ENCODE data around the gene MBD3.
A peak's percentile ranks its signal among the peaks of the same experiment; 100 is the strongest.

MBD3 gene

DNA sequence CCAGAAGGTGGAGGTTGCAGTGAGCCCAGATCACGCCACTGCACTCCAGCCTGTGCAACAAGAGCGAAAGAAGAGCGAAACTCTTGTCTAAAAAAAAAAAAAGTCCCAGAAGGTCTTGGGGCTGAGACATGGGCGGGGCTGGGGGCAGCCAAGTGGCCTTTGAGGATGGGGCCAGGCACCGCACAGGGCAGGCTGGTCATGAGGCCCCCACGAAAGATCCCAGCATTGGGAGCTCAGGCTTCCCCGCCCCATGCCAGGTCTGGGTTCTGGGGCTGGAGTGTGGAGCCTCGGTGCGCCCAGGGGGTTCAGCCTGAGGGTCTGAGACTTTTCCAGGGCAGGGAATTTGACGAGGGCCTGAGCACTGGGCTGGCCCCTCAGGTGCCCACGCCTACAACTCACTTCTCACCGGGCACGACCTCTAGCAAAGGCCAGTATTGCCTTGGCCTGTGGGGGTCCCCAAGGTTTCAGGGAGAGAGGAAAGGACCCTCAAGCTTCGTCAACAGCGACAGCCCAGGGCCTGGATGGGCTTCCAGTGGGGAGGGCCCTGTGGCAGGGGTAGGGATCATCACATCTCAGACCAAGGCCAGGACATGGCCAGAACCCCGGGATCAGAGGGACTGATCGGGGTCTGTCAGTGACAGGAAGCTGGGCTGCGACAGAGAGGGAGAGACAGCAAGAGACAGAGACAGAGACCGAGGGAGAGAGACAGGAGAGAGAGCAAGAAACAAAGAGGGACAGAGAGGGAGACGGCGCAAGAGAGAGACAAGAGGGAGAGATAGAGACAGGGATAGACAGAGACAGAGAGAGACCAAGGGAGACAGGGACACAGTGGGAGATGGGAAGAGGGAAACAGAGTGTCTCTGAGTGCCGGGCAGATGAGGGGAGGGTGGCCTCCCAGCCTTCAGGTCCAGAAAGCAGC lies 17.1 kb downstream of the MBD3 start:
- no peaks in the 10 kb centered on the region for H3K9me3 Mint-ChIP-seq (ENCODE audit: low read depth)
- H3K36me3 Mint-ChIP-seq: no peaks in the 10 kb centered on the region
- H3K4me1 Mint-ChIP-seq (ENCODE audit: low read depth): no peaks in the 10 kb centered on the region
- no peak overlapping the region for H3K27ac Mint-ChIP-seq
- H3K4me3 Mint-ChIP-seq: no peak overlapping the region
- H3K27me3 Mint-ChIP-seq: no peaks in the 10 kb centered on the region

DNA sequence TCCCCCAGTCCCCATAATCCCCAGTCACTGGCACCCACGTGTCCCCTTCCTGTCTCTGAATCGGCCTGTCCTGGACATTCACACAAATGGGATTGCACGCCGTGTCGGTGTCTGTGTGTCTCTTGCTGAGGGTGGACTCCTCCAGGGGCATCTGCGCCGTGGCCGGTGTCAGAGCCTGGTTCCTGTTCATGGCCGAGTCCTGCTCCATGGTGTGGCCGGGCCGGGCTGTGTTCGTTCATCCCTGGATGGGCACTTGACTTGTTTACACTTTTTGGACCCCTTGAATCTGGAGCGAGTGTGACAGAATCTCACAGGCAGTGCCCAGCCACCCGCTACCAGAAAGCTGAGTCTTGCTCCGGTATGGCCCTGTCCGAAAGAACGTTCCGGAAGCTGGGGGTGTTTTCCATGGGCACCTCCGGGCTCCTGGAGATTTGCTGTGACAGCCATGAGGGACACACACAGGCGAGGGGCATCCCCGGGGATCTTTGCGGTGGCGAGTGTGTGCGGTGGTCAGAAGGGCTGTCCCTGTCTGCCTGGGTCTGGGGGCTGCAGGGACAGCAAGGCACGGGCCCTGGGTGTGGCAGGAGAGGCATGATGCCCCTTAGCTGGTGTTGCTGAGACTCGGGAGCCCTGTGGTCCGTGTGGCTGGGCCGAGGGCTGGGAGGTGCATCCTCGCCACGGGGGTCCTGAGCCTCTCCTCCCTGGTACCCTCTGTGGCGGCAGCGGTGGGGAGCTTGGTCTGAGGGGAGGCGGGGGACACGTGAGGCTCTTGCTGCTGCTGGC lies 18.1 kb downstream of the MBD3 start:
- Mint-ChIP-seq H3K36me3 (no peaks in the 10 kb centered on the region), H3K4me3 (no peak overlapping the region), H3K27ac (no peak overlapping the region), H3K4me1 (ENCODE audit: low read depth) (peaks cover 1% of the 10 kb centered on the region), H3K9me3 (ENCODE audit: low read depth) (no peaks in the 10 kb centered on the region), H3K27me3 (no peaks in the 10 kb centered on the region)

DNA sequence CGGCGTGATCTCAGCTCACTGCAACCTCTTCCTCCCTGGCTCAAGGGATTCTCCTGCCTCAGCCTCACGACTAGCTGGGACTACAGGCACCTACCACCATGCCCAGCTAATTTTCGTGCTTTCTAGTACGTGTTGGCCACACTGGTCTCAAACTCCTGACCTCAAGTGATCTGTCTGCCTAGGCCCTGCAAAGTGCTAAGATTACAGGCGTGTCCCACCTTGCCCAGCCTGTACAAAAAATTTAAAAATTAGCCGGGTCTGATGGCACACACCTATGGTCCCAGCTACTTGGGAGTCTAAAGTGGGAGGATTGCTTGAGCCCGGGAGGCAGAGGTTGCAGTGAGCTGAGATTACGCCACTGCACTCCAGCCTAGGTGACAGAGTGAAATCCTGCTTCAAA lies 19.9 kb downstream of the MBD3 start:
- Mint-ChIP-seq H3K4me3 (no peak overlapping the region), H3K9me3 (ENCODE audit: low read depth) (no peaks in the 10 kb centered on the region), H3K4me1 (ENCODE audit: low read depth) (peaks cover 1% of the 10 kb centered on the region), H3K27me3 (no peaks in the 10 kb centered on the region), H3K27ac (no peak overlapping the region), H3K36me3 (no peaks in the 10 kb centered on the region)

DNA sequence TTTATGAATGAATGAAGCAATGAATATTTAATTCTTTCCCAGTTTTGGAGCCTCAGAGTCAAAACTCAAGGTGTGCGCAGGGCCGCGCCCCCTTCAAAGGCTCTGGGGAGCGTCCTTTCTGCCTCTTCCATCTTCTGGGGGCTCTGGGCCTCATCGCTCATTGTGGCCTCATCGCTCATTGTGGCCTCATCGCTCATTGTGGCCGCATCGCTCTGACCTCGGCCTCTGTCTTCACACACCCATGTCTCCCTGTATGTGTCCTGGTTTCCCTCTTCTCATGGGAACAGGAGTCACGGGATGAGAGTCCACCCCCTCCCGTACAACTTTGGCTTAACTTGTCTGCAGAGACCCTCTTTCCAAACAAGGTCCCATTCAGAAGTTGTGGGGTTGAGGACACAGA lies 21.3 kb downstream of the MBD3 start:
- Mint-ChIP-seq H3K9me3 (ENCODE audit: low read depth) (no peaks in the 10 kb centered on the region), H3K27me3 (no peaks in the 10 kb centered on the region), H3K27ac (no peak overlapping the region), H3K36me3 (no peaks in the 10 kb centered on the region), H3K4me3 (no peak overlapping the region), H3K4me1 (ENCODE audit: low read depth) (peaks cover 1% of the 10 kb centered on the region)

DNA sequence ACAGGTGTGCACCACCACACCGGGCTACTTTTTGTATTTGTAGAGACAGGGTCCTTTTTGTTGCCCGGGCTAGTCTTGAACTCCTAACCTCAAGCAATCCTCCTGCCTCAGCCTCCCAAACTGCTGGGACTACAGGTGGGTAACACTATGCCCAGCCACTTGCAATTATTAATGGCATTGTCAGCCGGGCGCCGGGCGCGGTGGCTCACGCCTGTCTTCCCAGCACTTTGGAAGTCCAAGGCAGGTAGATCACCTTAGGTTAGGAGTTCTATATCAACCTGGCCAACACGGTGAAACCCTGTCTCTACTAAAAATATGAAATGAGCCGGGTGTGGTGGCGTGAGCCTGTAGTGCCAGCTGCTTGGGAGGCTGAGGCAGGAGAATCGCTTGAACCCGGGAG lies 21.8 kb downstream of the MBD3 start:
- Mint-ChIP-seq H3K27ac (no peak overlapping the region), H3K4me3 (no peak overlapping the region), H3K36me3 (no peaks in the 10 kb centered on the region), H3K27me3 (no peaks in the 10 kb centered on the region), H3K9me3 (ENCODE audit: low read depth) (no peaks in the 10 kb centered on the region), H3K4me1 (ENCODE audit: low read depth) (peaks cover 1% of the 10 kb centered on the region)

DNA sequence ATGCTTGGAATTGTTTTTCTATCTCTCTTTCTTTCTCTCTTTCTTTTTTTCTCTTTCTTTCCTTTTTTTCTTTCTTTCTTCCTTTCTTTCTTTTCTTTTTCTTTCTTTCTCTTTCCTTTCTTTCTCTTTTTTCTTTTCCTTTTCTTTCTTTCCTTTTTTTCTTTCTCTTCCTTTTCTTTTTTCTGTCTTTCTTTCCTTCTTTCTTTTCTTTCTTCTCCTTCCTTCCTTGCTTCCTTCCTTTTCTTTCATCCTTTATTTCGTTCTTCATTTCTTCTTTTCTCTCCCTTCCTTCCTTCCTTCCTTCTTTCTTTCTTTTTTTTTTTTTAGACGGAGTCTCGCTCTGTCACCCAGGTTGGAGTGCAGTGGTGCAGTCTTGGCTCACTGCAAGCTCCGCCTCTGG lies 22.7 kb downstream of the MBD3 start:
- H3K27ac Mint-ChIP-seq: no peak overlapping the region
- no peaks in the 10 kb centered on the region for H3K27me3 Mint-ChIP-seq
- no peaks in the 10 kb centered on the region for H3K9me3 Mint-ChIP-seq (ENCODE audit: low read depth)
- H3K36me3 Mint-ChIP-seq: no peaks in the 10 kb centered on the region
- peak overlapping the region; percentile 53 for H3K4me3 Mint-ChIP-seq
- peaks cover 1% of the 10 kb centered on the region for H3K4me1 Mint-ChIP-seq (ENCODE audit: low read depth)

DNA sequence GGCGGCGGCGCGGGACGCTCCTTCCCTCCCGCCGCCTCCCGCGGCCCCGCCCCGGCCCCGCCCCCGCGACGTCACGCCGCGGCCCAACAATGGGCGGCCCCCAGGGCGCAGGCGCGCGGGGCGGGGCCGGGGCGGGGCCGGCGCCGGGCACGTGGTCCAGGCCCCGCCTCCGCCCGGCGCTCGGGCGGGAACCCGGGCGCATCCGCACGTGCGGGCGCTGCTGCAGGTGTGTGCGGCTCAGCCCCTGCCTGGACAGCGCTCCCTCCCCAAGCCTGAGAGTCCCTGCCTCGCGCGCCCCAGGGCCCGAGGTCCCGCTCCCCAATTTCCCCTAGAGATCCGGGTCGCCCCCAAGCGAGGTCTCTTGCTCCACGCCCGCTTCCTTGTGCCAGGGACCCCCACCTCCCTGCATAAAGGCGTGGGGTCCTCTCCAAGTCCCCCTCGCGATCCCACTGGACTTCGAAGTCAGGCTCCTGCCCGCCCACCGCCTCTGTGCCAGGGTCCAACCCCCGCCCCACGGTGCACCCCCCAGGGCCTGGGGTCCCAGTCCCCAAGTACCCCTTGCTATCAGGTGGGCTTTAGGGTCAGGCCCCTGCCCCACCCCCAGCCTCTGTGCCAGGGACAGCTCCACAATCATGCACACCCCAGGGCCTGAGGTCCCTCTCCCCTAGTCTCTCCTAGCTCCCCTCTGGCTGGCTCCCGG lies 24.2 kb downstream of the MBD3 start, which contains the start of gene MEX3D:
Gene MEX3D (minus strand): TSS at position 6 of the 700 bp plus-strand sequence. CDS start 267 bp downstream, outside the sequence.
- Mint-ChIP-seq H3K27ac (no peak within 1 kb of the TSS), H3K4me3 (peak within 1 kb of the TSS; percentile 40), H3K27me3 (no peaks in the 10 kb centered on the region)

DNA sequence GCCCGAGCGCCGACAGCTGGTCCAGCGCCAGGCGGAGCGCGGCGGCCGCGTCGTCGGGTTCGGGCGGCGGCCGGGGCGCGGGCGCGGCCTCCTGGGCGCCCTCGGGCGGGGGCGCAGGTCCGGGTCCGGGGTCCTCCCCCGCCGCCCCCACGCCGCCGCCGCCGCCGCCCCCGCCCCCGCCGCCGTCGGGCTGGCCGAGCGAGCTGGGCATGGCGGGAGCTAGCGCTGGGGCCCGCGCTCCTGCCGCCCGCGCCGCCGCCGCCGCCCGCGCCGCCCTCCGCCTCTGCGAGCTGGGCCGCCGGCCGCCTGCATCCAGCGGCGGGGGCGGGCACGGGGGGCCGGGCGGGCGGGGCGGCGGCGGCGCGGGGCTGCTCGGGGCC lies 24.8 kb downstream of the MBD3 start:
- H3K27ac Mint-ChIP-seq: no peak overlapping the region
- peaks cover 1% of the 10 kb centered on the region for H3K4me1 Mint-ChIP-seq (ENCODE audit: low read depth)

More for the DNA sequence above, 24.2 kb downstream of the MBD3 start, which contains the start of gene MEX3D:
- no peaks in the 10 kb centered on the region for H3K36me3 Mint-ChIP-seq
- no peaks in the 10 kb centered on the region for H3K9me3 Mint-ChIP-seq (ENCODE audit: low read depth)
- peaks cover 1% of the 10 kb centered on the region for H3K4me1 Mint-ChIP-seq (ENCODE audit: low read depth)

DNA sequence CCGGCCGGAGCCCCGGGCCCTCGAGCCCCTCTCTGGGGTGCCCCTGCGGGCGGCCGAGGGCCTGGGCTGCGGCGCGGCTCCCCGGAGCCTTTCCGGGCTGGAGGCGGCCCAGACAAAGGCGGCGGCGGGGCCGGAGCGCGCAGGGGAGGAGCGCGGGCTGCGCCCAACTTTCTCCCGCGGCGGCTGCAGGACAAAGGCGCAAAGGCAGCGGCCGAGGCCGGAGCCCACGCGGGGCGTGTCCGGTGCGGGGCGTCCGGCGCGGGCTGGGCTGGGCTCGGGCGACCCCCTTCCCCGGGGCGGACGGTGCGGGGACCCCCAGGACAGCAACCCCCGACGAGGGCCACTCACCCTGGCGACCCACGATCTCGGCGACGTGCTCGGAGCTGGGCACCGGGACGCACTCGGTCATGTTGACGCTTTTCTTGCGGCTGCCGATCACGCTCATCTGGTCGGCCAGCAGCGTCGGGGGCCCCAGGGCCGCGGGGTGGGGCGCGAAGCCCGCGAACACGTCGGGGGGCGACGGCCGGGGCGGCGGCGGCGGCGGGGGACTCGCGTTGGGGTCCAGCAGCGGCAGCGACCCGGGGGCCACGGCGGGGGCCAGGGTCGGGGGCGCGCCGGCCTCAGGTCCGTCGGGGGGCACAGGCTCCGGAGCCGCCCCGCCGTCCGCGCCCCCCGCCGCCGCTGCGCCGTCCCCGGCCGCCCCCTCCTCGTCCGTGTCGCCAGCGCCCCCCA lies 25.4 kb downstream of the MBD3 start:
- H3K9me3 Mint-ChIP-seq (ENCODE audit: low read depth): no peaks in the 10 kb centered on the region
- H3K27ac Mint-ChIP-seq: no peak overlapping the region
- no peaks in the 10 kb centered on the region for H3K27me3 Mint-ChIP-seq
- no peaks in the 10 kb centered on the region for H3K36me3 Mint-ChIP-seq
- H3K4me3 Mint-ChIP-seq: no peak overlapping the region
- peaks cover 1% of the 10 kb centered on the region for H3K4me1 Mint-ChIP-seq (ENCODE audit: low read depth)

More for the DNA sequence above, 24.8 kb downstream of the MBD3 start:
- Mint-ChIP-seq H3K4me3 (no peak overlapping the region), H3K36me3 (no peaks in the 10 kb centered on the region), H3K9me3 (ENCODE audit: low read depth) (no peaks in the 10 kb centered on the region), H3K27me3 (no peaks in the 10 kb centered on the region)

DNA sequence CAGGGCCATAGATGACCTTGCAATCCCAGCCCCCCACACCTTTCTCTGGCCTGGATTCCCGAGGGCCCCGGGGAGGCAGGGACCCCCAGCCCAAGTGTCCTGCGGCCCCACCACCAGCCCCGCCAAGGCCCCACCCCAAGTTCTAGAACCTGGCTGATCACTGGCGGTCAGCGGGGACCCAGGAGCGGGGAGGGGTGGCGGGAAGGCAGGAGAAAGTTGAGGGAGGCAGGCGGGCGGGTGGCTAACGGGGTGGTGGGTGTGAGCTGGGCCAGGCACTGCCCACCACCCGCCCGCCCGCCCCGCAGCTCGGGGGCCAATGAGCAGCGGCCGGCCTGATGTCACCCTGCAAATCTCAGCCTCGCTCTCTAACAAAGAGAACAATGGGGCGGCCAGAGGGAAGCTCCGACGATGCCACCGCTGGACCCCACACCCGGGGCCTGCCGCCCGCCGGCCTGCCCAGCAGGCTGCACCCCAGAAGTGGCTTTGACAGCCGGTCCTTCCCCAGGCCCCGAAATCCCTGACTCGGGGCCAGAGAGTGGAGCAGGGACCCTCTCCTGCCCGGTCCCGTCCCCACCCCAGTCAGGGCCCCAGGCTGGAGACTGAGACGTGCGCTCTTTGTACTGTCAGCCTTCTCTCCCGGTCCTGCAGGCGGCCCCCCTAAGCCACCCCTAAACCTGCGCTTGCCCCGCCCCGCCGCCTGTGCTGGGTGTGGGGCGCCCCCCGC lies 26.1 kb downstream of the MBD3 start:
- no peaks in the 10 kb centered on the region for H3K9me3 Mint-ChIP-seq (ENCODE audit: low read depth)
- no peaks in the 10 kb centered on the region for H3K36me3 Mint-ChIP-seq

DNA sequence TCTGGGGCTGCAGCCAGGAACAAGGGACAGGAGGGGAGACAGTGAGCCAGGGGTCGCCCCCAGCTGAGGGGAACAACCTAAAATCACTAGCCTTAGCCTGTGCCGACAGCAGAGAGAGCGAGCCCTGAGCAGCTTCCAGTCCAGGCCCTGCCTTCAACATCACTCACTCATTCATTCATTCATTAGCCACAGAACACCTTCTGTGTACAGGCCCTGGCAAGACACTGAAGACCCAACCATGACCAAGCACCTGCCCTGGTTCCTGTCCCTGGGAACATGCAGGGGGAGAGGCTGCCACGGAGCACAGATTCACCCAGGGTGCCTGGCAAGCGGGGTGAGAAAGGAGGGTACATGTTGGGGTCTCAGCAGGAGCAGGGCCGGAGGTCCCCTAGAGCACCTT lies 29.4 kb downstream of the MBD3 start:
- Mint-ChIP-seq H3K4me3 (no peak overlapping the region), H3K9me3 (ENCODE audit: low read depth) (no peaks in the 10 kb centered on the region), H3K27ac (no peak overlapping the region), H3K36me3 (no peaks in the 10 kb centered on the region), H3K27me3 (no peaks in the 10 kb centered on the region), H3K4me1 (ENCODE audit: low read depth) (no peaks in the 10 kb centered on the region)

More for the DNA sequence above, 26.1 kb downstream of the MBD3 start:
- Mint-ChIP-seq H3K27ac (no peak overlapping the region), H3K4me1 (ENCODE audit: low read depth) (peaks cover 1% of the 10 kb centered on the region), H3K4me3 (no peak overlapping the region), H3K27me3 (no peaks in the 10 kb centered on the region)

DNA sequence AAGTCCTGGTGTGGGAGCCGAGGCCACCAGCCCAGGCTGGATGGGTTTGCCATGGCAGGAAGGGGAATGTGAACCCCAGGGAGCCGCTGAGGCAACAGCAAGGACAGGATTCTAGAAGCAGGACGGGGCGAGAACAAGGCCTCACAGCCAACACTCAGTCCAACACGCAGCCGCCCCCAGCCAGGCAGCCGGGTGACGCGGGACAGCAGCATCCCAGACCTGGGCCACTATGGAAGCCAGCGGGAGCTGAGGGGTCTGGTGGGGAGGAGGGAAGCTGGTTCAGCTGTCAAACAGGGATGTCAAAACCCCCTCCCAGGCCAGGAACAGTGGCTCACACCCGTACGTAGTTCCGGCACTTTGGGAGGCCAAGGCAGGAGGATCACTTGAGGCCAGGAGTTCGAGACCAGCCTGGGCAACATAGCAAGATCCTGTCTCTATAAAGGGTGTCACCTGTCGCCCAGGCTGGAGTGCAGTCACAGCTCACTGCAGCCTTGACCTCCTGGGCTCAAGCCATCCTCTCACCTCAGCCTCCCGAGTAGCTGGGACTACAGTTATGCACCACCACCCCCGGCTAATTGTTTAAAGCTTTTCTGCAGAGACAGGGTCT lies 31.3 kb downstream of the MBD3 start:
- H3K9me3 Mint-ChIP-seq (ENCODE audit: low read depth): no peaks in the 10 kb centered on the region
- no peak overlapping the region for H3K4me3 Mint-ChIP-seq
- H3K27ac Mint-ChIP-seq: no peak overlapping the region
- H3K36me3 Mint-ChIP-seq: no peaks in the 10 kb centered on the region
- H3K4me1 Mint-ChIP-seq (ENCODE audit: low read depth): no peaks in the 10 kb centered on the region
- H3K27me3 Mint-ChIP-seq: no peaks in the 10 kb centered on the region

DNA sequence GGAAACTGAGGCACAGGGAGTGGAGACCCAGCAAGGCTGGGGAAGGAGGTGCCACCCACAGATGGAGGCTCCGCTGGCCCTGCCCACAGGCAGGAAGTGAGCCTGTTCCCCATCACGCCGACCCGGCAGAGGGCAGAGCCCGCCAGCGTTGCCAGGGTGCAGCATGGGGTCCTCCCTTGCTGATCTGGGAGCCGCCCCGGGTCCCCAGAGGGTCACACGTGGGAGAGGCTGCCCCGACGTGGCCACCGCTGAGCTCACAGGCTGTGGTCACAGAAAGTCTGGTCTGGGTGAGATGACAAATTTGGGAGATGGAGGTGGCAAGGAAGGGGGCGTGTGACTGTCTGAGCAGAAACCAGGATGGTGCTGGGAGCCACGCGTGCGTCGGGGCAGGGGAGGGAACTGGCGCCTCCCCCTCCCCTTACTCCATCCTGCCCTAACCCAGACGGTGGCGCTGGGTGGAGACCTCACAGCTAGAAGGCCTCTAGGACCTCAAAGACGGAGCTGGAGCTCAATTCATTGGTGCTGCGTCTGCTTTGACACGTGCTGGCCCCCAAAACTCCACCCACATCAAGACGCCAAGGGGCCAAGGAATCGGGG lies 32.3 kb downstream of the MBD3 start:
- H3K4me1 Mint-ChIP-seq (ENCODE audit: low read depth): no peaks in the 10 kb centered on the region
- no peaks in the 10 kb centered on the region for H3K27me3 Mint-ChIP-seq
- H3K4me3 Mint-ChIP-seq: no peak overlapping the region
- H3K9me3 Mint-ChIP-seq (ENCODE audit: low read depth): no peaks in the 10 kb centered on the region
- no peaks in the 10 kb centered on the region for H3K36me3 Mint-ChIP-seq
- H3K27ac Mint-ChIP-seq: no peak overlapping the region

Measured in activated naive CD8-positive, alpha-beta T cell (primary cell).